H1 (cell line): ENCODE data around the gene TUBB1. TPM values are rescaled to one million over a fixed set of nuclear protein-coding genes. Genes with fewer than 3 reads are reported as not detected.

Experiments
- SUZ12 ChIP-seq: fragments of 200-600 bp; sonication (generic); IDR thresholded peaks from 2 replicates; pipeline ENCODE4 v1.6.1; 2012; ENCODE audit warnings: mild to moderate bottlenecking, inconsistent platforms, low read length, moderate library complexity, mixed read lengths
- polyA plus RNA-seq, 7 experiments: library from polyadenylated mRNA; depleted of rRNA in 3 of 7; stranded (reverse) in 5 of 7; unstranded in 2 of 7; fragments of >200 nt in 5 of 7; fragments of 200-250 nt in 2 of 7; gene quantifications; 1 replicate in 5 of 7; 2 replicates in 1 of 7; 4 replicates in 1 of 7; pipeline versions ENCODE4 v1.2.1 to v1.2.3, GENCODE V29; 2011 to 2013; ENCODE audit warnings: missing spikeins in 2 of 7, mixed read lengths in 2 of 7
- total RNA-seq: library from RNA; stranded (reverse); fragmentation: NEBNext Ultra II Directional; extraction: Animal tissue kit (Norgen Biotek cat#: 25700); gene quantifications from 2 replicates; pipeline ENCODE4 v1.2.1, GENCODE V29; 2021
- TF ChIP-seq, protein P1 (sequence below): IDR thresholded peaks from 2 replicates; pipeline ENCODE4 v1.6.1; 2011; ENCODE audit warnings: low read length, improper control_type of control experiment

TUBB1 gene
- total and polyA plus RNA-seq, 2 of the 8 experiments (the other 6 are each of a cell fraction or from before 2014, with no cell fraction given), result not detected

DNA sequence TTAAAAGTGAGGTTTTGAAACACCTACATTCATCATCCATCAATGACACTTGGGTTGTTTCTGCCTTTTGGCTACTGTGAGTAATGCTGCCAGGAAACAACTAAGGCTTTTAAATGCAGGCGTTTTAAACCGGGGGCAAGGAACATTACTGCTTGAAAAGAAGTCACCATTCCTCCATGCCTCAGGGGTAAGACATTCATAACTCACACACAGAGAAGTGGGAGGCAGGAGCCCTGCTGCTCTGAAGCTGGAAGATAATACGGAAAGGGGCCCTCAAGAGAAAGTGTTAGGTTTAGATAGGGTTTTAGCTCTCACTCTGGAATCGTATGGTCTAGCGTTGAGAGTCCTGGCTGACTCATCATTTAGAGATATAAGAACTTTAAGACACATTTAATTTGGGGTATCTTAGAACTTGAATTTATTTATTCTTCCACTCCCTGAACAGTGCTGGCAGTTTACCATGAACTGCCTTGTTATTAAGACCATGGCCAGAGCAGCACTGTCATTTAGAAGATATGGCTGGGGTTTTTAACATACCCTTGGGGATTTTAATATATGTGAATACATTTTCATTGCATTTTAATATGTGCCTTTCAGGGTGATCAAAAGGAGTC, 1.8 kb downstream of the TUBB1 start (continued):
- TF ChIP-seq, protein P1, sequence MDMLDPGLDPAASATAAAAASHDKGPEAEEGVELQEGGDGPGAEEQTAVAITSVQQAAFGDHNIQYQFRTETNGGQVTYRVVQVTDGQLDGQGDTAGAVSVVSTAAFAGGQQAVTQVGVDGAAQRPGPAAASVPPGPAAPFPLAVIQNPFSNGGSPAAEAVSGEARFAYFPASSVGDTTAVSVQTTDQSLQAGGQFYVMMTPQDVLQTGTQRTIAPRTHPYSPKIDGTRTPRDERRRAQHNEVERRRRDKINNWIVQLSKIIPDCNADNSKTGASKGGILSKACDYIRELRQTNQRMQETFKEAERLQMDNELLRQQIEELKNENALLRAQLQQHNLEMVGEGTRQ, result no peak
- TF ChIP-seq SUZ12, result no peak
- TF ChIP-seq, all 59 proteins: peak for 0
